H1 (cell line): ENCODE data around the gene SPACA5. TPM values are rescaled to one million over a fixed set of nuclear protein-coding genes. Genes with fewer than 3 reads are reported as not detected.

Source experiments
- CTCF ChIA-PET: fragments of 300-600 bp; sonication (Branson Sonifier 250); formaldehyde crosslinking; loops from one replicate; lab custom pipeline; 2021; ENCODE audit not compliant: partially characterized antibody; lab: Charles Lee
- POLR2A ChIA-PET: fragments of 300-600 bp; sonication (Branson Sonifier 250); formaldehyde crosslinking; loops from one replicate; lab custom pipeline; 2021; ENCODE audit warnings: inconsistent platforms; ENCODE audit not compliant: partially characterized antibody; lab: Charles Lee
- DNase-seq, 2 experiments: peaks; one replicate each; pipeline versions ENCODE4 v3.0.0 to v3.0.0-alpha.2; 2010 to 2022; ENCODE audit warnings: low spot score in 2 of 2, low read depth in 1 of 2, mixed read lengths in 1 of 2
- FAIRE-seq: peaks from 2 replicates; lab custom pipeline; 2011; peaks lifted over from hg19 to GRCh38; lab: Jason Lieb, UNC
- H2AFZ ChIP-seq: 2 replicates; pipeline ENCODE4 v1.8.1; 2012; ENCODE audit warnings: low read length, inconsistent platforms
- H2AK5ac ChIP-seq: 2 replicates; pipeline ENCODE4 v1.6.1; 2013; ENCODE audit warnings: low read depth, low read length
- H2BK120ac ChIP-seq: replicated peaks from 2 replicates; pipeline ENCODE3; 2013; ENCODE audit warnings: low read depth, low read length, inconsistent platforms
- H2BK12ac ChIP-seq: 2 replicates; pipeline ENCODE4 v1.6.1; 2013; ENCODE audit warnings: low read depth, low read length
- H2BK15ac ChIP-seq: 2 replicates; pipeline ENCODE4 v1.6.1; 2013; ENCODE audit warnings: low read length
- H2BK20ac ChIP-seq: 2 replicates; pipeline ENCODE4 v1.6.1; 2013; ENCODE audit warnings: low read length
- H2BK5ac ChIP-seq: 2 replicates; pipeline ENCODE4 v1.6.1; 2013; ENCODE audit warnings: low read depth, low read length
- H3K14ac ChIP-seq: 2 replicates; pipeline ENCODE4 v1.6.1; 2013; ENCODE audit warnings: inconsistent platforms; ENCODE audit not compliant: insufficient read length
- H3K18ac ChIP-seq: 2 replicates; pipeline ENCODE4 v1.6.1; 2013; ENCODE audit warnings: low read length; ENCODE audit errors: extremely low read depth
- H3K23ac ChIP-seq: 2 replicates; pipeline ENCODE4 v1.6.1; 2013; ENCODE audit warnings: inconsistent platforms; ENCODE audit not compliant: insufficient read length
- H3K23me2 ChIP-seq: 2 replicates; pipeline ENCODE4 v1.6.1; 2013; ENCODE audit warnings: low read depth, low read length
- H3K27ac ChIP-seq: 2 replicates; pipeline ENCODE4 v1.6.1; 2011; ENCODE audit warnings: low read depth, low read length, inconsistent platforms
- H3K27me3 ChIP-seq, 4 experiments: replicated peaks in 1 of 4; 1 replicate in 1 of 4; 2 replicates in 3 of 4; pipeline versions ENCODE4 v1.6.1 to v1.8.1; 2011 to 2013; ENCODE audit warnings: low read length in 3 of 4, mild to moderate bottlenecking in 3 of 4, inconsistent platforms in 2 of 4, mixed read lengths in 2 of 4, moderate library complexity in 1 of 4; ENCODE audit not compliant: control insufficient read depth in 3 of 4, insufficient read depth in 3 of 4; ENCODE audit errors: extremely low read depth in 1 of 4
- H3K36me3 ChIP-seq, 4 experiments: 2 replicates each; pipeline versions ENCODE4 v1.6.1 to v1.8.1; 2011 to 2013; ENCODE audit warnings: mild to moderate bottlenecking in 4 of 4, low read length in 3 of 4, moderate library complexity in 2 of 4, control low read depth in 1 of 4, inconsistent platforms in 1 of 4; ENCODE audit not compliant: insufficient read depth in 4 of 4, control insufficient read depth in 2 of 4
- H3K4ac ChIP-seq: replicated peaks from 2 replicates; pipeline ENCODE3; 2013; ENCODE audit warnings: low read length, low read depth, mixed read lengths, inconsistent platforms; ENCODE audit not compliant: insufficient read length
- H3K4me1 ChIP-seq, 4 experiments: replicated peaks in 1 of 4; 1 replicate in 1 of 4; 2 replicates in 3 of 4; pipeline versions ENCODE4 v1.6.1 to v1.8.1; 2011 to 2013; ENCODE audit warnings: low read length in 3 of 4, inconsistent platforms in 2 of 4, mixed read lengths in 1 of 4; ENCODE audit not compliant: insufficient read depth in 4 of 4, control insufficient read depth in 3 of 4
- H3K4me2 ChIP-seq, 2 experiments: 2 replicates each; pipeline versions ENCODE4 v1.6.1 to v1.8.1; 2011 to 2013; ENCODE audit warnings: low read depth in 2 of 2, low read length in 2 of 2, control low read depth in 1 of 2, inconsistent platforms in 1 of 2, mild to moderate bottlenecking in 1 of 2; ENCODE audit not compliant: insufficient read depth in 1 of 2
- H3K4me3 ChIP-seq, 4 experiments: fragments of 200-600, 300-600 bp in 1 of 4; sonication (generic), shearing (Covaris generic), sonication (Bioruptor Twin) in 1 of 4; 2 replicates each; pipeline versions ENCODE4 v1.5.1 to v1.8.1; 2011 to 2016; ENCODE audit warnings: low read length in 4 of 4, low read depth in 3 of 4, control low read depth in 2 of 4, inconsistent platforms in 2 of 4, mild to moderate bottlenecking in 2 of 4, mixed read lengths in 1 of 4, moderate library complexity in 1 of 4; ENCODE audit not compliant: insufficient read depth in 2 of 4; ENCODE audit errors: extremely low read depth in 1 of 4
- H3K56ac ChIP-seq: replicated peaks from 2 replicates; pipeline ENCODE3; 2013; ENCODE audit warnings: low read depth, mild to moderate bottlenecking, mixed read lengths, low read length, inconsistent platforms; ENCODE audit not compliant: insufficient read length
- H3K79me1 ChIP-seq: 2 replicates; pipeline ENCODE4 v1.6.1; 2013; ENCODE audit warnings: low read depth, low read length, control low read depth
- H3K79me2 ChIP-seq, 2 experiments: 2 replicates each; pipeline versions ENCODE4 v1.6.1 to v1.8.1; 2012 to 2013; ENCODE audit warnings: low read length in 2 of 2, mild to moderate bottlenecking in 2 of 2, inconsistent platforms in 1 of 2; ENCODE audit not compliant: insufficient read depth in 2 of 2, control insufficient read depth in 1 of 2
- H3K9ac ChIP-seq, 4 experiments: replicated peaks in 1 of 4; 1 replicate in 1 of 4; 2 replicates in 3 of 4; pipeline versions ENCODE4 v1.6.1 to v1.8.1; 2011 to 2013; ENCODE audit warnings: low read depth in 3 of 4, low read length in 3 of 4, control low read depth in 2 of 4, mild to moderate bottlenecking in 2 of 4, moderate library complexity in 2 of 4, inconsistent platforms in 1 of 4; ENCODE audit errors: extremely low read depth in 1 of 4
- H3K9me3 ChIP-seq, 2 experiments: 2 replicates each; pipeline versions ENCODE4 v1.6.1 to v1.8.1; 2012 to 2013; ENCODE audit warnings: mild to moderate bottlenecking in 2 of 2, moderate library complexity in 2 of 2, control low read depth in 1 of 2, inconsistent platforms in 1 of 2, low read depth in 1 of 2, low read length in 1 of 2, mixed read lengths in 1 of 2; ENCODE audit not compliant: insufficient read depth in 2 of 2
- H4K20me1 ChIP-seq, 2 experiments: replicated peaks in 1 of 2; 2 replicates each; pipeline versions ENCODE3 to v1.8.1; 2011 to 2013; ENCODE audit warnings: inconsistent platforms in 2 of 2, low read length in 2 of 2, mild to moderate bottlenecking in 1 of 2; ENCODE audit not compliant: insufficient read depth in 2 of 2, control insufficient read depth in 1 of 2
- H4K5ac ChIP-seq: 2 replicates; pipeline ENCODE4 v1.6.1; 2013; ENCODE audit warnings: low read length, low read depth, mixed read lengths, inconsistent platforms; ENCODE audit not compliant: insufficient read length
- H4K8ac ChIP-seq: 2 replicates; pipeline ENCODE4 v1.8.0; 2013; ENCODE audit warnings: mild to moderate bottlenecking, moderate library complexity, low read length, inconsistent platforms; ENCODE audit not compliant: insufficient read depth; ENCODE audit errors: extremely low read depth
- H4K91ac ChIP-seq: replicated peaks from 2 replicates; pipeline ENCODE3; 2013; ENCODE audit warnings: low read length, mixed read lengths, inconsistent platforms; ENCODE audit not compliant: insufficient read length
- CHD2 ChIP-seq: IDR thresholded peaks from 2 replicates; pipeline ENCODE4 v1.6.1; 2012; ENCODE audit warnings: low read length, improper control_type of control experiment
- CREB1 ChIP-seq: IDR thresholded peaks from 2 replicates; pipeline ENCODE4 v1.6.1; 2012; ENCODE audit warnings: inconsistent platforms
- FOSL1 ChIP-seq: IDR thresholded peaks from 2 replicates; pipeline ENCODE4 v1.6.1; 2011; ENCODE audit warnings: mild to moderate bottlenecking, low read depth, low read length, moderate library complexity; ENCODE audit not compliant: insufficient read depth
- JUN ChIP-seq: IDR thresholded peaks from 2 replicates; pipeline ENCODE4 v1.6.1; 2011; ENCODE audit warnings: low read depth, mild to moderate bottlenecking, improper control_type of control experiment, low read length
- JUND ChIP-seq: IDR thresholded peaks from 2 replicates; pipeline ENCODE4 v1.6.1; 2011; ENCODE audit warnings: mild to moderate bottlenecking, improper control_type of control experiment, low read length
- NRF1 ChIP-seq: IDR thresholded peaks from 2 replicates; pipeline ENCODE4 v1.6.1; 2011; ENCODE audit warnings: mild to moderate bottlenecking, low read depth, low read length, improper control_type of control experiment
- PHF8 ChIP-seq: fragments of 200-600 bp; sonication (generic); conservative IDR thresholded peaks from 2 replicates; pipeline ENCODE4 v1.7.1; 2012; ENCODE audit warnings: low read depth, mild to moderate bottlenecking, inconsistent platforms, low read length, moderate library complexity
- POLR2A ChIP-seq, 2 experiments: IDR thresholded peaks; 1 replicate in 1 of 2; 2 replicates in 1 of 2; pipeline ENCODE4 v1.6.1; 2011; ENCODE audit warnings: low read depth in 2 of 2, low read length in 2 of 2, mild to moderate bottlenecking in 2 of 2; ENCODE audit errors: control extremely low read depth in 1 of 2
- POLR2AphosphoS5 ChIP-seq: IDR thresholded peaks from 2 replicates; pipeline ENCODE4 v1.6.1; 2011; ENCODE audit warnings: low read depth, low read length
- SP1 ChIP-seq: IDR thresholded peaks from 2 replicates; pipeline ENCODE4 v1.6.1; 2011; ENCODE audit warnings: low read depth, low read length
- SRF ChIP-seq: IDR thresholded peaks from 2 replicates; pipeline ENCODE4 v1.6.1; 2011; ENCODE audit warnings: mild to moderate bottlenecking, low read depth, low read length, moderate library complexity
- TAF1 ChIP-seq: IDR thresholded peaks from 2 replicates; pipeline ENCODE4 v1.6.1; 2011; ENCODE audit warnings: mild to moderate bottlenecking, low read depth, low read length
- TAF7 ChIP-seq: optimal IDR thresholded peaks from 2 replicates; pipeline ENCODE3; 2011; ENCODE audit warnings: low read depth, mild to moderate bottlenecking, inconsistent platforms, low read length, moderate library complexity, borderline replicate concordance
- WGBS, 2 experiments: shearing (Covaris generic) in 1 of 2; methylation state at CpG; one replicate each; pipeline versions ENCODE4 v1.1.6 to v1.1.7; 2013 to 2015; ENCODE audit warnings: low lambda C conversion rate in 2 of 2, mixed read lengths in 2 of 2, inconsistent platforms in 1 of 2, low coverage in 1 of 2, missing lambda C conversion rate in 1 of 2; ENCODE audit not compliant: insufficient replicate concordance in 2 of 2, insufficient coverage in 1 of 2, insufficient read length in 1 of 2; ENCODE audit errors: extremely low coverage in 1 of 2, missing lambda C conversion rate in 1 of 2; 5-methylcytosine and 5-hydroxymethylcytosine counted together
- polyA plus RNA-seq, 7 experiments: library from polyadenylated mRNA; depleted of rRNA in 3 of 7; stranded (reverse) in 5 of 7; unstranded in 2 of 7; fragments of >200 nt in 5 of 7; fragments of 200-250 nt in 2 of 7; gene quantifications; 1 replicate in 5 of 7; 2 replicates in 1 of 7; 4 replicates in 1 of 7; pipeline versions ENCODE4 v1.2.1 to v1.2.3, GENCODE V29; 2011 to 2013; ENCODE audit warnings: missing spikeins in 2 of 7, mixed read lengths in 2 of 7
- total RNA-seq: library from RNA; stranded (reverse); fragmentation: NEBNext Ultra II Directional; extraction: Animal tissue kit (Norgen Biotek cat#: 25700); gene quantifications from 2 replicates; pipeline ENCODE4 v1.2.1, GENCODE V29; 2021

The SPACA5 gene
- total and polyA plus RNA-seq, 2 of the 8 experiments (the other 6 are each of a cell fraction or from before 2014, with no cell fraction given) = 0.26 TPM; not detected in 1

DNA sequence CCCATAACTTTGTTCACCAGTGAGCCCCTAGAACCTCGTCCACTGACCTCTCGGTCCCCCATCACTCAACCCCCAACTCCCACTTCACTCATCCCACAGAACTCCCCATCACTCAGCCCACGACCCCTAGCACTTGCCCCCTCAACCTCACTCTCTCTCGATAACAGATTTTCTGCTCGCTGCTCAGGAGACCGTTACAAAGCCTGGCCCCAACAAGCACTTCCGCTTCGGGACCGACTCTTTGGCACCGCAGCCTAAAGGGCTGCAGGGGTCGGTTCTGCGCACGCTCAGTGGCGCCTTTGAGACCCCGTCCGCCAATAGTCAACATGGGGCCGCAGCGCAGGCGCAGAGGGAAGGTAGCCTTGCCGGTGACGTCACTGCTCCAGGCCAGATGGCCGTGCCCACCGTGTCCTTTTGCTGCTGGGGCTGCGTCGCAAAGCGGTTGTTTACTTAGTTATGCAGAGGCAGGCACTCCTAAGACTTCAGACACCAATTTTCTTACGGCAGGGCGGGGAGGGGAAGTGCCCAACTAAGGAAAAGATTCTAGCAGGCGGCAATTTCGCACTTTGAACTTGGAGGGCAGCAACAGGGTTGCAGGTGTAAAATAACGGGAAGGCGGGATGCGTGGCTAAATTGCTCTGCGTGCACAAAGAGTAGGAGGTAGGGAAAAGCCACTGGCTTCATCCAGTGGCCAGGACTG lies 2.9 kb upstream of the SPACA5 start, which contains the start of gene ZNF182:
TSS of gene ZNF182 (minus strand) at position 232 of the 700 bp plus-strand sequence. CDS start 1,380 bp downstream, outside the sequence.
- no peak within 1 kb of the TSS for H2AFZ ChIP-seq
- H2BK5ac ChIP-seq = no peak within 1 kb of the TSS
- DNase-seq = peak; percentile 77 to 88
- 0 out of 2 replicates have a peak within 1 kb of the TSS, but pooled peaks have one; percentile 58 for H3K27ac ChIP-seq
- no peaks in the 10 kb centered on the region for H3K79me1 ChIP-seq
- no peak within 1 kb of the TSS for H3K23ac ChIP-seq
- H3K9me3 ChIP-seq = no peaks in the 10 kb centered on the region
- peak within 1 kb of the TSS; percentile 79; the same call in 1 of the 2 replicates for H4K8ac ChIP-seq
- WGBS, 2 experiments = 1% methylated on average over 27 of the region's 34 CpGs; no CpG with 5 or more reads in 1 of the 2 experiments
- no peak within 1 kb of the TSS for H2BK15ac ChIP-seq
- H3K4me1 ChIP-seq = no peaks in the 10 kb centered on the region
- no peaks in the 10 kb centered on the region for H4K20me1 ChIP-seq
- peak within 1 kb of the TSS; percentile 66 to 67 for H3K4me2 ChIP-seq
- peak within 1 kb of the TSS; percentile 16 for H3K56ac ChIP-seq
- H2AK5ac ChIP-seq = no peak within 1 kb of the TSS
- H4K91ac ChIP-seq = no peak within 1 kb of the TSS
- peak within 1 kb of the TSS; percentile 48 for H3K18ac ChIP-seq
- H2BK120ac ChIP-seq = no peak within 1 kb of the TSS
- H3K23me2 ChIP-seq = no peaks in the 10 kb centered on the region
- no peak within 1 kb of the TSS for H2BK20ac ChIP-seq
- peak within 1 kb of the TSS; percentile 70 to 88 (median 82) for H3K4me3 ChIP-seq
- H3K9ac ChIP-seq = peak within 1 kb of the TSS in 3 of 4 experiments; percentile 51 to 89 (median 74); a peak in 6 of 7 replicates
- H3K14ac ChIP-seq = no peak within 1 kb of the TSS
- POLR2A ChIA-PET = no interaction called here
- H2BK12ac ChIP-seq = no peak within 1 kb of the TSS
- peak within 1 kb of the TSS; percentile 59 for H4K5ac ChIP-seq
- H3K27me3 ChIP-seq = no peaks in the 10 kb centered on the region
- H3K36me3 ChIP-seq = no peaks in the 10 kb centered on the region
- FAIRE-seq = no peak
- no peak within 1 kb of the TSS for H3K4ac ChIP-seq
- H3K79me2 ChIP-seq = peaks cover 0 to 9% of the 10 kb centered on the region in 2 experiments; a peak in 1 of 4 replicates
- CTCF ChIA-PET = no interaction called here
- TF ChIP-seq JUND (peak; percentile 85), CREB1 (peak; percentile 85), SP1 (no peak), CHD2 (no peak), NRF1 (peak; percentile 91), PHF8 (peak; percentile 59; the same call in 1 of the 2 replicates), POLR2AphosphoS5 (peak; percentile 83; the same call in 1 of the 2 replicates), FOSL1 (no peak), SRF (no peak), POLR2A (IDR thresholded peaks at IDR 0.05; ENCODE audit: control extremely low read depth in 1 of 2, low read depth in 2 of 2, low read length in 2 of 2) (peak; percentile 66 to 69), TAF7 (peak; percentile 31), JUN (0 out of 2 replicates have a peak, but pooled peaks have one; percentile 21), TAF1 (peak; percentile 82)
